K562 (cell line): ENCODE data around the gene DBT. TPM values are rescaled to one million over a fixed set of nuclear protein-coding genes. Genes with fewer than 3 reads are reported as not detected.

Experiments used
- ATF7 ChIP-seq: fragments of 450-650 bp; IDR thresholded peaks from 2 replicates; pipeline ENCODE4 v1.7.1; 2014; ENCODE audit warnings: mild to moderate bottlenecking, moderate library complexity
- BMI1 ChIP-seq: fragments of 150-350 bp; IDR thresholded peaks from 2 replicates; pipeline ENCODE4 v1.6.1; 2014; ENCODE audit warnings: low read length
- DEAF1 ChIP-seq: fragments of 450-650 bp; formaldehyde crosslinking; IDR thresholded peaks from 2 replicates; pipeline ENCODE4 v1.4.0; 2020; ENCODE audit warnings: mild to moderate bottlenecking, moderate library complexity
- GABPA ChIP-seq: fragments of 200-800 bp; sonication (Bioruptor generic); conservative IDR thresholded peaks from 2 replicates; pipeline ENCODE4 v1.6.1; 2016; ENCODE audit warnings: low read depth, missing genetic modification characterization, missing compliant biosample characterization
- HLTF ChIP-seq: fragments of 450-650 bp; IDR thresholded peaks from 2 replicates; pipeline ENCODE4 v1.6.1; 2016
- RBM15 ChIP-seq: fragments of 200-400 bp; formaldehyde crosslinking; IDR thresholded peaks from 2 replicates; pipeline ENCODE4 v1.6.1; 2018; ENCODE audit warnings: mild to moderate bottlenecking, low read length, moderate library complexity; ENCODE audit not compliant: insufficient read depth
- RHOXF2B ChIP-seq: fragments of 250-450 bp; sonication (Bioruptor Pico); conservative IDR thresholded peaks from 2 replicates; pipeline ENCODE4 v1.5.1; 2021
- SMARCC2 ChIP-seq: fragments of 450-650 bp; IDR thresholded peaks from 2 replicates; pipeline ENCODE4 v1.6.1; 2017; ENCODE audit warnings: antibody characterized with exemption, moderate library complexity, mild to moderate bottlenecking, low read depth
- TSC22D4 ChIP-seq: fragments of 450-650 bp; IDR thresholded peaks from 2 replicates; pipeline ENCODE4 v1.6.1; 2016; ENCODE audit warnings: missing genetic modification characterization, missing biosample characterization, control low read depth
- XRCC5 ChIP-seq: fragments of 200-400 bp; formaldehyde crosslinking; IDR thresholded peaks from 2 replicates; pipeline ENCODE4 v1.6.1; 2017; ENCODE audit warnings: low read depth, mild to moderate bottlenecking, low read length
- ZFP36 ChIP-seq: fragments of 150-350 bp; IDR thresholded peaks from 2 replicates; pipeline ENCODE4 v1.6.1; 2018; ENCODE audit warnings: low read length, low read depth; ENCODE audit not compliant: partially characterized antibody
- ZNF124 ChIP-seq: sonication (generic); formaldehyde crosslinking; IDR thresholded peaks from 2 replicates; pipeline ENCODE4 v1.8.1; 2022; ENCODE audit warnings: missing genetic modification reagents
- ZNF311 ChIP-seq: fragments of 250-450 bp; sonication (Bioruptor Pico); IDR thresholded peaks from 2 replicates; pipeline ENCODE4 v1.4.0; 2020; ENCODE audit warnings: mild to moderate bottlenecking, moderate library complexity
- polyA plus RNA-seq, 8 experiments: library from polyadenylated mRNA; depleted of rRNA in 4 of 8; stranded (reverse) in 5 of 8; unstranded in 3 of 8; fragments of >200 nt; fragmentation: Nextera tagmentation in 2 of 8; fragmentation: Illumina TruSeq in 1 of 8; extraction: Ambion mirVana in 2 of 8; extraction: Trizol in 1 of 8; gene quantifications; 2 replicates each; pipeline versions ENCODE4 v1.2.1 to v1.2.3, GENCODE V29; 2011 to 2014; ENCODE audit warnings: inconsistent platforms in 1 of 8, missing spikeins in 1 of 8
- total RNA-seq, 7 experiments: library from RNA; depleted of rRNA in 6 of 7; stranded (reverse); fragments of >200 nt in 6 of 7; fragmentation: Illumina TruSeq in 2 of 7; extraction: Trizol in 2 of 7; gene quantifications; 2 replicates each; pipeline versions ENCODE4 v1.2.1 to v1.2.3, GENCODE V29; 2011 to 2021; ENCODE audit warnings: low replicate concordance in 1 of 7
- TF ChIP-seq, protein P1 (sequence below): sonication (generic); formaldehyde crosslinking; IDR thresholded peaks from 2 replicates; pipeline ENCODE4 v1.5.0; 2020; ENCODE audit warnings: missing genetic modification reagents
- TF ChIP-seq, protein P2 (sequence below): fragments of 200-800 bp; sonication (Bioruptor generic); IDR thresholded peaks from 2 replicates; pipeline ENCODE4 v1.6.1; 2016; ENCODE audit warnings: missing genetic modification characterization, missing compliant biosample characterization
- TF ChIP-seq, protein P3 (sequence below): IDR thresholded peaks from 3 replicates; pipeline ENCODE4 v1.6.1; 2011; ENCODE audit warnings: borderline replicate concordance, mild to moderate bottlenecking; ENCODE audit not compliant: insufficient read length, insufficient read depth
- TF ChIP-seq, protein P4 (sequence below): fragments of 250-450 bp; sonication (Bioruptor Pico); IDR thresholded peaks from 2 replicates; pipeline ENCODE4 v1.4.0; 2020; ENCODE audit warnings: mild to moderate bottlenecking

Gene DBT
- total and polyA plus RNA-seq, 9 of the 15 experiments (the other 6 are each of a cell fraction or from before 2014, with no cell fraction given) = 2.7 to 13.5 (median 7.3) TPM

DNA sequence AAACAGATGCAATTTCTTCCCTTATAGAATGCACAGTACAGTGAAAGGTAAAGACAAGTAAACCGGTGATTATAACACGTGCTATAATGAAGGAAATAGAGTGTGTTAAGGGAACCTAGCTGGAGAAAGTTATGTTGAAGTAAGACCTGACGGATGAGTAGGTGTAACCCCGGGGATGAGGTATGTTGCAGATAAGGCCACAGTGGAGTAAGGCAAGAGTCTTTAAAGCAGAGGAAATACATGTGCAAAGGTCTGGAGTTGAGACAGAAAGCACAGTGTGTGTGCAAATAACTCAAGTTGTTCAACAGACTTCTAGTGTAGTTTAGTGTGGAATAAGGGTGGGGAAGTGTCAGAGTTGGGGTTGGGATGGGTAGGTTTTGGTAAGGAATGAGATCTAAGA lies 2.9 kb downstream of the DBT start (continued):
- TF ChIP-seq, protein P1, sequence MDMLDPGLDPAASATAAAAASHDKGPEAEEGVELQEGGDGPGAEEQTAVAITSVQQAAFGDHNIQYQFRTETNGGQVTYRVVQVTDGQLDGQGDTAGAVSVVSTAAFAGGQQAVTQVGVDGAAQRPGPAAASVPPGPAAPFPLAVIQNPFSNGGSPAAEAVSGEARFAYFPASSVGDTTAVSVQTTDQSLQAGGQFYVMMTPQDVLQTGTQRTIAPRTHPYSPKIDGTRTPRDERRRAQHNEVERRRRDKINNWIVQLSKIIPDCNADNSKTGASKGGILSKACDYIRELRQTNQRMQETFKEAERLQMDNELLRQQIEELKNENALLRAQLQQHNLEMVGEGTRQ = no peak
- TF ChIP-seq ZNF124 (no peak), ATF7 (peak; percentile 31; the same call in 1 of the 2 replicates), HLTF (no peak), BMI1 (no peak), DEAF1 (no peak), ZNF311 (no peak), RBM15 (no peak), ZFP36 (no peak), XRCC5 (no peak), RHOXF2B (no peak), SMARCC2 (peak; percentile 57; the same call in 1 of the 2 replicates), GABPA (tag) (no peak), TSC22D4 (tag) (no peak)
- TF ChIP-seq, protein P2, sequence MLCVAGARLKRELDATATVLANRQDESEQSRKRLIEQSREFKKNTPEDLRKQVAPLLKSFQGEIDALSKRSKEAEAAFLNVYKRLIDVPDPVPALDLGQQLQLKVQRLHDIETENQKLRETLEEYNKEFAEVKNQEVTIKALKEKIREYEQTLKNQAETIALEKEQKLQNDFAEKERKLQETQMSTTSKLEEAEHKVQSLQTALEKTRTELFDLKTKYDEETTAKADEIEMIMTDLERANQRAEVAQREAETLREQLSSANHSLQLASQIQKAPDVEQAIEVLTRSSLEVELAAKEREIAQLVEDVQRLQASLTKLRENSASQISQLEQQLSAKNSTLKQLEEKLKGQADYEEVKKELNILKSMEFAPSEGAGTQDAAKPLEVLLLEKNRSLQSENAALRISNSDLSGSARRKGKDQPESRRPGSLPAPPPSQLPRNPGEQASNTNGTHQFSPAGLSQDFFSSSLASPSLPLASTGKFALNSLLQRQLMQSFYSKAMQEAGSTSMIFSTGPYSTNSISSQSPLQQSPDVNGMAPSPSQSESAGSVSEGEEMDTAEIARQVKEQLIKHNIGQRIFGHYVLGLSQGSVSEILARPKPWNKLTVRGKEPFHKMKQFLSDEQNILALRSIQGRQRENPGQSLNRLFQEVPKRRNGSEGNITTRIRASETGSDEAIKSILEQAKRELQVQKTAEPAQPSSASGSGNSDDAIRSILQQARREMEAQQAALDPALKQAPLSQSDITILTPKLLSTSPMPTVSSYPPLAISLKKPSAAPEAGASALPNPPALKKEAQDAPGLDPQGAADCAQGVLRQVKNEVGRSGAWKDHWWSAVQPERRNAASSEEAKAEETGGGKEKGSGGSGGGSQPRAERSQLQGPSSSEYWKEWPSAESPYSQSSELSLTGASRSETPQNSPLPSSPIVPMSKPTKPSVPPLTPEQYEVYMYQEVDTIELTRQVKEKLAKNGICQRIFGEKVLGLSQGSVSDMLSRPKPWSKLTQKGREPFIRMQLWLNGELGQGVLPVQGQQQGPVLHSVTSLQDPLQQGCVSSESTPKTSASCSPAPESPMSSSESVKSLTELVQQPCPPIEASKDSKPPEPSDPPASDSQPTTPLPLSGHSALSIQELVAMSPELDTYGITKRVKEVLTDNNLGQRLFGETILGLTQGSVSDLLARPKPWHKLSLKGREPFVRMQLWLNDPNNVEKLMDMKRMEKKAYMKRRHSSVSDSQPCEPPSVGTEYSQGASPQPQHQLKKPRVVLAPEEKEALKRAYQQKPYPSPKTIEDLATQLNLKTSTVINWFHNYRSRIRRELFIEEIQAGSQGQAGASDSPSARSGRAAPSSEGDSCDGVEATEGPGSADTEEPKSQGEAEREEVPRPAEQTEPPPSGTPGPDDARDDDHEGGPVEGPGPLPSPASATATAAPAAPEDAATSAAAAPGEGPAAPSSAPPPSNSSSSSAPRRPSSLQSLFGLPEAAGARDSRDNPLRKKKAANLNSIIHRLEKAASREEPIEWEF (CRISPR knock-in tag) = no peak
- TF ChIP-seq, protein P3, sequence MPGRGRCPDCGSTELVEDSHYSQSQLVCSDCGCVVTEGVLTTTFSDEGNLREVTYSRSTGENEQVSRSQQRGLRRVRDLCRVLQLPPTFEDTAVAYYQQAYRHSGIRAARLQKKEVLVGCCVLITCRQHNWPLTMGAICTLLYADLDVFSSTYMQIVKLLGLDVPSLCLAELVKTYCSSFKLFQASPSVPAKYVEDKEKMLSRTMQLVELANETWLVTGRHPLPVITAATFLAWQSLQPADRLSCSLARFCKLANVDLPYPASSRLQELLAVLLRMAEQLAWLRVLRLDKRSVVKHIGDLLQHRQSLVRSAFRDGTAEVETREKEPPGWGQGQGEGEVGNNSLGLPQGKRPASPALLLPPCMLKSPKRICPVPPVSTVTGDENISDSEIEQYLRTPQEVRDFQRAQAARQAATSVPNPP = no peak
- TF ChIP-seq, protein P4, sequence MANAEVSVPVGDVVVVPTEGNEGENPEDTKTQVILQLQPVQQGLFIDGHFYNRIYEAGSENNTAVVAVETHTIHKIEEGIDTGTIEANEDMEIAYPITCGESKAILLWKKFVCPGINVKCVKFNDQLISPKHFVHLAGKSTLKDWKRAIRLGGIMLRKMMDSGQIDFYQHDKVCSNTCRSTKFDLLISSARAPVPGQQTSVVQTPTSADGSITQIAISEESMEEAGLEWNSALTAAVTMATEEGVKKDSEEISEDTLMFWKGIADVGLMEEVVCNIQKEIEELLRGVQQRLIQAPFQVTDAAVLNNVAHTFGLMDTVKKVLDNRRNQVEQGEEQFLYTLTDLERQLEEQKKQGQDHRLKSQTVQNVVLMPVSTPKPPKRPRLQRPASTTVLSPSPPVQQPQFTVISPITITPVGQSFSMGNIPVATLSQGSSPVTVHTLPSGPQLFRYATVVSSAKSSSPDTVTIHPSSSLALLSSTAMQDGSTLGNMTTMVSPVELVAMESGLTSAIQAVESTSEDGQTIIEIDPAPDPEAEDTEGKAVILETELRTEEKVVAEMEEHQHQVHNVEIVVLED (CRISPR knock-in tag) = no peak
